ENCODE results near the gene PHACTR1.
"Not testable (repeated sequence)": the region's sequence is repeated elsewhere in the genome, so short reads cannot be mapped to it uniquely, and the experiment has no call there.

PHACTR1 gene

GRCh38 chr6:12716298-12716916, at the start of gene PHACTR1:
TSS of gene PHACTR1 (plus strand) at chr6:12716767.
- no peak for DNase-seq (ENCODE audit: low read depth in 2 of 2, low spot score in 1 of 2)

- DNase-seq (ENCODE audit: low read depth in 2 of 2, low spot score in 1 of 2) = no peak
These were observed 49.7 kb upstream of the PHACTR1 start for GRCh38 chr6:12666886-12667285.

- DNase-seq (ENCODE audit: low read depth in 2 of 2, low spot score in 1 of 2) = no peak
These were observed 40.6 kb upstream of the PHACTR1 start for GRCh38 chr6:12675931-12676330.

- DNase-seq (ENCODE audit: low read depth in 2 of 2, low spot score in 1 of 2) = no peak
These were observed 37.2 kb upstream of the PHACTR1 start for GRCh38 chr6:12679341-12679740.

GRCh38 chr6:12693122-12693521, 23.4 kb upstream of the PHACTR1 start:
- no peak for DNase-seq (ENCODE audit: low read depth in 2 of 2, low spot score in 1 of 2)

GRCh38 chr6:12698298-12698697, 18.3 kb upstream of the PHACTR1 start:
- no peak for DNase-seq (ENCODE audit: low read depth in 2 of 2, low spot score in 1 of 2)

- no peak for DNase-seq (ENCODE audit: low read depth in 2 of 2, low spot score in 1 of 2)
These were observed 11.6 kb upstream of the PHACTR1 start for GRCh38 chr6:12704946-12705345.

- no peak for DNase-seq (ENCODE audit: low read depth in 2 of 2, low spot score in 1 of 2)
These were observed 7.5 kb upstream of the PHACTR1 start for GRCh38 chr6:12709116-12709515.

GRCh38 chr6:12709556-12710232, 6.9 kb upstream of the PHACTR1 start:
- DNase-seq (ENCODE audit: low read depth in 2 of 2, low spot score in 1 of 2) = no peak

- no peak for DNase-seq (ENCODE audit: low read depth in 2 of 2, low spot score in 1 of 2)
These were observed 5.6 kb upstream of the PHACTR1 start for GRCh38 chr6:12710921-12711320.

- DNase-seq (ENCODE audit: low read depth in 2 of 2, low spot score in 1 of 2) = no peak
These were observed 2.5 kb upstream of the PHACTR1 start for GRCh38 chr6:12714022-12714421.

- no peak for DNase-seq (ENCODE audit: low read depth in 2 of 2, low spot score in 1 of 2)
These were observed 1.1 kb upstream of the PHACTR1 start for GRCh38 chr6:12715437-12715836.

GRCh38 chr6:12717356-12717755, 789 bp downstream of the PHACTR1 start:
- DNase-seq (ENCODE audit: low read depth in 2 of 2, low spot score in 1 of 2) = no peak

GRCh38 chr6:12718015-12718414, 1.4 kb downstream of the PHACTR1 start:
- DNase-seq (ENCODE audit: low read depth in 2 of 2, low spot score in 1 of 2) = no peak

GRCh38 chr6:12719017-12719416, 2.5 kb downstream of the PHACTR1 start:
- no peak for DNase-seq (ENCODE audit: low read depth in 2 of 2, low spot score in 1 of 2)

GRCh38 chr6:12720310-12720709, 3.7 kb downstream of the PHACTR1 start:
- DNase-seq (ENCODE audit: low read depth in 2 of 2, low spot score in 1 of 2) = no peak

GRCh38 chr6:12725263-12725662, 8.7 kb downstream of the PHACTR1 start:
- DNase-seq (ENCODE audit: low read depth in 2 of 2, low spot score in 1 of 2) = no peak

GRCh38 chr6:12729467-12729866, 12.9 kb downstream of the PHACTR1 start:
- no peak for DNase-seq (ENCODE audit: low read depth in 2 of 2, low spot score in 1 of 2)

GRCh38 chr6:12730809-12731208, 14.2 kb downstream of the PHACTR1 start:
- not testable (repeated sequence) for DNase-seq (ENCODE audit: low read depth in 2 of 2, low spot score in 1 of 2)

GRCh38 chr6:12733876-12734275, 17.3 kb downstream of the PHACTR1 start:
- DNase-seq (ENCODE audit: low read depth in 2 of 2, low spot score in 1 of 2) = no peak

- no peak for DNase-seq (ENCODE audit: low read depth in 2 of 2, low spot score in 1 of 2)
These were observed 19.2 kb downstream of the PHACTR1 start for GRCh38 chr6:12735786-12736185.

GRCh38 chr6:12748411-12748810, 31.8 kb downstream of the PHACTR1 start:
- no peak for DNase-seq (ENCODE audit: low read depth in 2 of 2, low spot score in 1 of 2)
